HG03575 (cell line): Measurements from ENCODE around the gene LDLRAD4.

Experiments
- ATAC-seq: cut with Tn5 transposase; IDR thresholded peaks from one replicate; pipeline ENCODE4 v1.9.1; 2021; ENCODE audit not compliant: unreplicated experiment, insufficient number of reproducible peaks, low FRiP score; ENCODE audit errors: extremely low read depth

The LDLRAD4 gene

DNA sequence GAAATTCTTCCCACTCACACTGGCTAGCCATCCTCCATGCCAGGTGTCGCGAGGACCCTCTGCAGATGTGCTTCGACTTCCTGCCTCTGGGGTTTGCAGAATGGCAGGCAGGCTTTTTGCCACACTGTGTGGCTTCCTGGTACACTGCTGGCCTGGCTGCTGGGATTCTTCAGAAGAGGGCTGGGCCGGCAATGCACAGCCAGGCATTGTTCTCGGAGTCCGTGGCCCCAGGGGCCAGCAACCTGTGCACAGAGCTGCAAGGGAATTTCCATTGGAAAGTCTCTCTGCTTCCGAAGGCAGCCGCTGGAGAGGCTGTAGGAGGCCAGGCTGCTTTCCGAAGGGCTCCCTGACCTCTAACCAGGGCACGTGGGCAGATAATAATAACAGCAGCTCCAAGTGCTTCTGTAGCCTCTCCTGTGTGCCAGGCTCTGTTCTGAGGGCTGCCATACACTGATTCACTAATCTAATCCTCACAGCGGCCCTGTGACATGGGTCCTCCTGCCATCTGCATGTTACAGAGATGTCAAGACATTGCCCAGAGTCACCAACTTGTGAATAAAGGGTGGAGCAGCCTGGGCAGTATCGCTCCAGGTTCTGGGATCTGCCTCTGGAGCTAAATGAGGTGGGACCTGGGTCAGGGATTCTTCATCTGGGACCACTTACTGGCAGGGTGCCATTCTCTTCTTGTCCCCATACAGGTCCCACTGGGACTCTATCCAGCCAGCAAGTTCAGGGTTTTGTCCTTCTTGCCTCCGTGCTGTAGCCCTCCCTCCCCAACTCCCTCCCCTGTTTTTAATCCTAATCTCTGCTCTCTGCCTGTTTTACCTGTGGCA is 5.0 kb downstream of the LDLRAD4 start:
- ATAC-seq, result no peak

GRCh38 chr18:13225261-13225660 is 6.7 kb downstream of the LDLRAD4 start:
- ATAC-seq, result no peak

DNA sequence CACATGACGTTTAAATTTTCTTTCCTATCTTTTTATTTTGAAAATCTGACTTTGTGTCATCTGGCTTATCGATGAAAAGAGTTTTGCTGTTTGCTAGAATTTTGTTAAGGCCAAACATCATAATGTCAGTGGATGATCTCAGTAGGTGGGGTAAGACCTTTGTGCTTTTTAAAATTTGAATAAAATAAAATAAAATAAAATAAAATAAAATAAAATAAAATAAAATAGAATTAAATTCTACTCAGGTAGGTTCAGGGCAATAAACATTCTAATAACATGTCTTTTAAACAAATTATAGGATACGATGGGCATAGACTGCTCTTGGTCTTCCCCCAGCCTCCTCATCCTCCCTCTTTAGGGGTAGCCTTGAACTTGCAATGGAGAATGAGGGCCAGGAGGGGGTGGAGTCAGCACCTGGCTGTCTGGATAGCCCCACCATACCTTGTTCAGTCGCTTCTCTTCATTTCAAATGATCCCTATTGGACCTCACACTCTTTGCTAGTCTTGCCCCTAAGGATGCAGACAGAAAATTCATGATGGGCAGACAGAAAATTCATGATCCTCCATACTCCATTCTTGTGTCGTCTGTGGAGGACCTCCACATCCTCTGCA is 8.1 kb downstream of the LDLRAD4 start:
- no peak for ATAC-seq

DNA sequence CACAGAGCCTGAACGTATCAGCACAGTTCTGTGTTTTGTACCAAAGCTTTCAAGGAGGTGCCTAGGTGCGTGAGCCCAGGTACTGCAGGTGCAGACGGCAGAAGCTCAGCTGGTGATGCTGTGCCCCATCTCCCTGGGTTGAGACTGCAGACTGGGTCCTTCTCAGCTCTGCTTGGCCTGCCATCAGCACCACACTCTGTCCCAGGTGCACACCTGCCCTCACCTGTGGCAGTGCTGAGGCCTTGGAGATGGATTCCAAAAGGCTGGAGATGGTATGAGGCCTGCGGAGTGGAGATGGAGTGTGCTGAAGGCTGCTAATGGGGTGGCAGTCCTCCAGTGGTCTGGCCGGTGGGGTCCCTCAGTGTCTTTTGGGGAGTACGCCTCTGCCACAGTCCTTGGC is 9.3 kb downstream of the LDLRAD4 start:
- ATAC-seq, result no peak

DNA sequence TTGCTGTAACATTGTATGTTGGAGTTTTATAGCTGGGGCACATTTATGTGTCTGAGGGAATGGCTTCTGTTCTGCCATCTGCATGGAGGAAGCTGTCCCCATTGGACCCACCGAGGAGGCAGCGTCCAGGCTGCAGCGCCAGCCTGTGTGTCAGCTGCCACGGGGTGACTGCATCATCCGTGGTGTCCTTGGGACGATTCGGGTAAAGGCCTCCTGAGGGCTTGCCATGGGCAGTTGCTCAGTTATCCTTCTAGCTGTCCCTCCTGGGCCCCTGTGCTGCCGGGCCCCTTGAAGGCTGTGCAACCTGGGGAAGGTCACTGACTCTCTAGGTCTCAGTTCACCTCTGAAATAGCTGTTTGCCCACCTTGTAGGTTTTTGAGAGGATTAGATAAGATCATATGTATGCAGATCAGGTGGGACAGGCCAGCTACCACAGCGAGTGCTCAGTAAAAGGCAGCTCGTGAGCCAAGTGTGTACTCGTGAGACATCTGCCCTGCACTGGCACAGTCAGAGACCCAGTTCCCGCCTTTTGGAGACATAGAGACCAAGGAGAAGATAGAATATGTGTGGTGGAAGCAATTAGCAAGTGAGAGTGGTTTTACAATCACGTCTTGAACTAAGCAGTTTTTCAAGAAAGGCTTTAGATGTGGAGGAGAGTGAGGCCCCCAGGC is 10.6 kb downstream of the LDLRAD4 start:
- ATAC-seq, result no peak

DNA sequence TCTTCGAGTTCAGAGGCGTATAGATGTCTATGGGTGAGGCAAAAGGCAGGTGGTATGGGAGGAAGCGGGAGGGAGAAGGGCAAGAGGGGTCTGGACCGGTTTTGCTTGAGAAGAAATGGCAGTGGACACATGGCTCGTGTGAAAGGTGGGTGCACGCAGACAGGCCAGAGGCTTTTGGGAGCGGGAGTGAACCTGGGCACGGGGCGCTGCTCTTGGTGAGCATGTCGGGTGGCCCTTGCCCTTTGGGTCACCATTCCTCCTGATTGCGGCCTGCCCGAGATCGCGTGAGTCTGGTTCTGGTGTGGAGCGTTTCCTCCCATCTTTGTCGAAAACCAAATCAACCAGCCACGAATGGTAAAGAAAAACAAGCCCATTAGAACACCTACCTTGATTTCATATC is 12.6 kb downstream of the LDLRAD4 start:
- ATAC-seq, result no peak

- no peak for ATAC-seq
Observed at GRCh38 chr18:13232086-13232917, 13.7 kb downstream of the LDLRAD4 start.

DNA sequence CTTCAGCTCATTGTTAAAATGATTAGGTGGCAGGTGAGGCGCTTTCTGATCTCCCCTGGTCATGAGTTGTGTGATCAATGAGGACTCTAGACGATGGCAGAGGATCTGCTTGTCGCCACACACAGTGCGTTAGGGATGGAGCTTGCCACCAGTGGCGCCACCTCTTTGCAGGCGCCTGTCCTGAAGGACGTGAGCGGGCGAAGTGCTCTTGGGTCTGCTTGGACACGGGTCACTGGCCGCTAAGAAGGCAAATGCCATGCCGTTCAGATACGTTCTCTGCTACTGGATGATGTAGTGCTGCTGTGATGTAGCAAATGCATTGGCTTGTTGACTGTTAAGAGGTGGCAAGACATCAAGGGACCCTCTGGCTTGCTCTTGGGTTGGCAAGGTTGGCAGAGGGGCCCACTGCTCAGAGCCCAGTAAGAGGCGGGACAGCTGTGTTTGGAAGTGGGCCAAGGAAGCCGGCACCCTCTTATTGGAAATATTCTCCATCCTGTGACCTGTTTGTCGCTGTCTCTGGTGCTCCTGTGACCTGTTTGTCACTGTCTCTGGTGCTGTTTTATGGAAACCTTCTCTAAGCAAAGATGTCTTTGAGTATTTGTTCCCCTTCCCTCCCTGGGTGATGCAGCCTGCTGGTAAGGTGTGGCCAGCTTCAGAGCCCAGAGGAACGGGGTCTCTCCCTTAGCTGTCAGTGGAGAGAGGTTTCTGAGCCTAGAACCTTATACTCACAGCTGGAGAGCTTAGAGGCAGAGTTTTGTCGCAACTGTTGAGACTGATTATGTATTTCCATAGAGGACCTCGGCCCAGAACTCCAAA is 14.6 kb downstream of the LDLRAD4 start:
- ATAC-seq, result no peak

- ATAC-seq, result no peak
Observed at GRCh38 chr18:13233787-13234783, 15.5 kb downstream of the LDLRAD4 start.

GRCh38 chr18:13235421-13235831 is 16.9 kb downstream of the LDLRAD4 start:
- no peak for ATAC-seq

- no peak for ATAC-seq
Observed at GRCh38 chr18:13235981-13236380, 17.4 kb downstream of the LDLRAD4 start.

- no peak for ATAC-seq
Observed at GRCh38 chr18:13236411-13236810, 17.9 kb downstream of the LDLRAD4 start.

- no peak for ATAC-seq
Observed at GRCh38 chr18:13237073-13237472, 18.5 kb downstream of the LDLRAD4 start.

DNA sequence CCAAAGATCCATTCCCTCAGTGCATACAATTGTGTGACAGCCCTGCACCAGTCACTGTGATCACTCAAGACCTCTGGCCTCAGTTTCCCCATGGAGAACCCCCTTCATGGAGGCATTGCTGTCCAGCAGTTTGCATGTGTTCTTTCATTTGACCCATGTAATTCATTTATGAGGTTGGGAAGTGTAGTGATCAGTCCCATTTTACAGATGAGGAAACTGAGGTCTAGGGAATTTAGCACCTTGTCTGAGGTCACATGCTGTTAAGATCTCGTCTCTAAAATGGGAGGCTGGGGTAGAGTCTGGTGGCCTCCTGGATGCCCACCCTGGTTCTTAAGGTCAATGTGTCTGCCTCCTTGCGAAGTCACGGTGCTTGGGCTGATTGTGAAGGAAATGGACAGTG is 19.1 kb downstream of the LDLRAD4 start:
- ATAC-seq, result no peak

DNA sequence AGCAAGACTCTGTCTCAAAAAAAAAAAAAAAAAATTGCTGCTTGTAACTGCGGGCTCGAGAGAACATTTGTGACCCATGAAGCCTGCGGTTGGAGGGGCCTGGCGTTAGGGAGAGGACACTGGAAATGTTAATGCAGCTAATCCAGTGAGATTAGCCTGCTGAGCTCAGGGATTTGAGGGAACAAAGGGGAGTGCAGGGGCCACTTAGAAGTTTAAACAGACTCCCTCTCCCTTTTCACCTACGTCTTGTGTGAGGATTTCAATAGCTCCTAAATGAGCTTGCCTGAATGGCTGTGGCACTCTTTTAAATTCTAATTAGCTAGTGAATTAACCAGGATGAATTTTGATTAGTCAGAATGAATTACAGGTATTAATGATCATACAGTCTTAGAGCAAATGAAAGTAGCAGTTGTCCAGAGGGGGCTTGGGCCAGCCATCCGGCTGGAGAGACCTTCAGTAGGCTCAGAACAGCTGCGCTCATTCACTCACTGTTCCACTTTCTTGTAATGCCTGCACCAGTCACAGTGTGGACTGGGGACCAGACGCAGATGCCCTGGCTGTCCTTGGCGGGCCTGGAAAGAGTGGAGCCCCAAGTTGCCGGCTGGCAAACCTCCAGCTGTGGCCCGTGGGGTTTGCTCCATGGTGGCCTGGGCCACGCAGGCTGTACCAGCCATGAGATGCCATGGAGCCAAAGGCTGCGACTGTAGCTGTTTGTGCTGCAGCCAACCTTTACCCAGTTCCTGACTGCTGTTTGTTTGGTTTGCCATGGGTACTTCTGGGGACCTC is 20.8 kb downstream of the LDLRAD4 start:
- ATAC-seq, result no peak

- no peak for ATAC-seq
Observed at GRCh38 chr18:13240060-13240725, 21.6 kb downstream of the LDLRAD4 start.
